EL (cell line): ENCODE data around the gene NAPSA.
"Not testable (repeated sequence)": the region's sequence is repeated elsewhere in the genome, so short reads cannot be mapped to it uniquely, and the experiment has no call there.

ENCODE experiments used
- DNase-seq: peaks from one replicate; pipeline ENCODE4 v3.0.0-alpha.2; 2016

NAPSA gene

DNA sequence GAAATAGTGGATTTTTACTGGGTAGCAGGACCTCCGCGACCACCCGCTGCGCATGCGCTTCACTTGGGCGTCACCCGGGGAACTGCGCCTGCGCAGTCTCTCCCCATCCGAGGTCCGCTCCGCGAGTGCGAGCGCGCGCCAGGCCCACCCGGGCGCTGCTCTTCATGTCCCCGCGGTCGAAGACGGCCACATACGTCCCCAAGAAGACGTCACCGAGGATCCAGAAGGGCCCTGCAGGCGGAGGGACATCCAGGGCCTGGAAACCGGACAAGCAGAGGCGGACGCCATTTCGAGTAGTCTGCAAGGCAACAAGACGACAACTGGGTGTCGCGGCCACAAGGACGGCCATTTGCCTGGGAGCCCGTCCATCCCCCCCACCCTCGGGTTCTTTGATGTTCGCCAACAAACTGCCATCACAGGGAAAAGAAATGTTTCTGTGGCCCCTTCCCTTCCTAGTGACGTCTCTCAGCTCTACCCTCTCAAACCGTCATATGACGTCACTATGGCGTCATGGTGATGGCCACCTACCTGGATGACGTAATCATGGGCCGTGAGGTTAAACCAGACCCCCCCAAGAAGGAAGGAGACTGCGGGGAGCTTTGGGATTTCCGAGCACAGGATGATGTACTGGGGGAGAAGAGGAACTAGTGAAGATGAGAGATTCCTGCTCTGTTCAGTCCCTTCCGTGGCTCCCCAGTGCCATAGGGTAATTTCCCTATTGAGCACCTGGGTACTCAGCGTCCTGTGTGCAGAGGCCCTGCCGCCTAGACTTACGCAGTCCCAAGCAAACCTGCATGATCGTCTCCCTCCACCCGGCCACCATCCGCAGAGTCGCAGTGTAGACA lies 6.7 kb downstream of the NAPSA start:
- peak; percentile 14 for DNase-seq

DNA sequence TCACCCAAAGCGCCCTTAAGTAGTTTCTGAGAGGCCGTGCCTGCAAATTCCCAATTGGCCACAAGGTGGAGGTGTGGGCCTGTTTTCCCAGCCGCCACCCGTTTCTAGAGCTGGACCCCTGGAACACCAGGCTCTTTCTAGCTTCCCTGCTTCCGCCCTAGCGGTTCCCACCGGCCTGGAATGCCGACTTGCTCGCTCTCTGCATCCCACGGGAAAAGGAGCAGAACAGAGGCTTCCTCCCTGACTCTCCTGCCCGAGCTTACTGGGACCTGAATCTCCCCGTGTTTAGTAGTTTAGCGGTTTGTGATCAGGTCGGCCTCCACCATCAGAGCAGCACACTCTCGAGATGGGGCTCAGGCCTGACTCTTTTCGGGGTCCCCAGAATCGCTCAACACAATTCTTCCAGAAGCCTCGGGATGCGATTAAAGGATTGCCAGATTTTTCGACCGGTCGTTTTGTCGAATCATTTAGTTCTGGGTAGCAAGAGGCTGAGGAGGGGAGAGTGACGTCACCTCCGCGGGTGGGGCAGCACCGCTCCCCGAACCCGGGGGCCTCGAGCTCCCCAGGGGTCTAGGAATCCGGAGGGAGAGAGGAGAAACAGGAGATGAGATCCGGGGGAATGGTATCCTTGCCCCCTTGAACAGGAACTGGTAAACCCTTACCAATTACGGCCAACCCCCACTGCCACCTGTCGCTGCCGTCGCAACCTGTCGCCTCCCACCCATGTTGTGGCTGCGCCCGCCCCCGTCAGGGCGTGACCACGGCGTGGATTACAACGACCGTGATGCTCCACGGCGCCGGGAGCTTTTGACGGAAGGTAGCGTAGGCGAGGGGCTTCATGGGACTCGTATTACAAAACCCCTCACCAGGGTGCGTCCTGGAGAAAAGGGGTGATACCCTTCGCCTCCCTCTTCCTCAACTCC lies 8.0 kb downstream of the NAPSA start:
- peak; percentile 68 for DNase-seq

DNA sequence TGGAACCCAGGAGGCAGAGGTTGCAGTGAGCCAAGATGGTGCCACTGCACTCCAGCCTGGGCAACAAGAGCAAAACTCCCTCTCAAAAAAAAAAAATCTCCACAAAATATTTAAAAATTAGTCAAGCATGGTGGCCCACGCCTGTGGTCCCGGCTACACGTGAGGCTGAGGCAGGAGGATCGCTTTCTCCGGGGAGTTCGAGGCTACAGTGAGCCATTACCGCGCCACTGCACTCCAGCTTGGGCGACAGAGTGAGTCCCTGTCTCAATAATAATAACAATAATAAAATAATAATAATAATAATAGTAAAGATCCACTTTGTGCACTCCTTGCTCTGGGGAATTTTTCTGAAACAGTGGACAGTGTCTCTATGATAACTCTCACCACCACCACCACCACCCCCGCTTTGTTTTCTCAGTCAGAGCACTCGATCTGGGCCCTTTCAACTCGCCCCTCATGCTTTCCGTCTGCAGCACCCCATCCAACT lies 8.7 kb downstream of the NAPSA start:
- no peak for DNase-seq

DNA sequence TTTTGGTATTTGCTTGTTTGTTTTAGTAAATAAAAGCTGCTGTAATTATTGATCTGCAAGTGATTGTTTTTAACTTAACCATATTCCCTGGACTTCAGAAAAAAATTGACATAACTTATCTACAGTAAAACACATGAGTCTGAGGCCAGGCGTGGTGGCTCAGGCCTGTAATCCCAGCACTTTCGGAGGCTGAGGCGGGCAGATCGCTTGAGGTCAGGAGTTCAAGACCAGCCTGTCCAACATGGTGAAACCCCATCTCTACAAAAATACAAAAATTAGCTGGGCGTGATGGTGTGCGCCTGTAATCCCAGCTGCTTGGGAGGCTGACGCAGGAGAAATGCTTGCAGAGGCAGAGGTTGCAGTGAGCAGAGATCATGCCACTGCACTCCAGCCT lies 12.0 kb downstream of the NAPSA start:
- not testable (repeated sequence) for DNase-seq

DNA sequence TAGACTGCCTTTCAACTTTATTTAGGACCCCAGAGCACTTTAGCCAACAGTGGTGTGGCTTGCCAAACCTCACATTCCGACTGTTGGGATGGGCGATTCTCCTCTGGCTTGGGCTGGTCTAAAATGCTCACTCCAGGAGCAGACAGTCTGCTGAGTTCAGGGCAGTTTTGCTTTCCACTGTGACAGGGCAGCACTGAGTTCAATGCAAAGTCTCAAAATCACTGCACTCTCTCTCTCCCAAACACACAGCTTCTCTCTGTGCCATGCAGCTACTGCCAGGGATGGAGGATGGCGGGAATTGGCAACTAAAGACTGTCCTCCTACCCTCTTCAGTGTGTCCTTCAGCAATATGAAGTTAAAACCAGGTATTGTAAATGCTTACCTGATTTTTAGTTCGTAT lies 13.2 kb downstream of the NAPSA start:
- DNase-seq, result no peak

DNA sequence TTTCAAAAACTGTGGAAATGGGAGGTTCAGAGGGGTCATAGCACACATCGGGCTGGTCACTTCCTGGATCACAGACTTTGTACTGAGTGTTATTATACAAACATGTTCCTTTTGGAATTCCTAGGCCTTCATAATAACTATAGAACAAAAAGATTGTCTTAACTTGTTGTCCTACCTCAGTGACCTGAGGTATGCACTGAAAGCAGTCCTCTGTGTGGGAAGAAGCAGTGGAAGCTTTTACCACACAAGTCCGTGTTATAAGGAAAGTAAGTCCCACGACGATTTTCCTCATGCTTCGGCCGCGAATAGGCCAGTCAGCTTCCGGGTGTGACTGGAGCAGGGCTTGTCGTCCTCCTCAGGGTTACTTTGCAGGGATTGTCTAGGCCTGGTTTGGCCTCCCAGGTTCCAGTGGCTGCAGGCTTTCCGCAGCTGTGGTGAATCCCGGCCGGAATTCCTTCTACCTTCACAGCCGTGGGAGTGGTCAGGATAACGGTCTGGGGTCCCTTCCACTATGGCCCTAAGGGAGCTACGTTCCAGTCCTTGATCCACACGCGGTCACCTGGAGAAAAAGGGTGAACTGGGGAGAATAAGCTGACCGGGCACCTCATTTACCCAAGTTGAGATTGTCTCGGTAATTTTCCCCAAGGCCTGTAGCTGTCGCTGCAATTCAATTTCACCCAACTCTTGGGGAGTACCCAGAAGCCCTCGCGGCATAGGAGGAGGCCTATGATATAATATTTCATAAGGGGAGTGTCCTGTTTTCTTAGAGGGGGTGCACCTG lies 16.0 kb downstream of the NAPSA start:
- no peak for DNase-seq

DNA sequence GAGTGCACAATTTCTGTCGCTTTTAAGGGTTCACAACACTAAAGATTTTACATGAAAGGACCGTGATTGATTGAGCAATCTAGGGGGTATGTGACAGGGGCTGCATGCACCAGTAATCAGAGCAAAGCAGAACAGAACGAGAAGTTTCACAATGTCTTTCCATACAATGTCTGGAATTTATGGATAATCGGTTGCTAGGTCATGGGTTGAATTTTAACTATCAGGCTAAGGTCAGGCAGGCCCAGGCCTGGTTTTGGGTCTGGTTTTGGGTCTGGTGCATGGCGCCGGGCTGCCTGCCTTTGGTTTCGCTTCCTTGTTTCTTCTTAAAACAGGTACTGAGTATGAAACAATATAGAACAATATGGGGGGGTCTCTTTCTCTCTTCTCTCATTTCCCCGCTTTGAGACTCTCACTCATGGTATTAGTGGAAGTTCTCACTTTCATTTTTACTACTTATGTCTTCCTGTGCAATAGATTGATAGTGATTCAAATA lies 18.3 kb downstream of the NAPSA start:
- not testable (repeated sequence) for DNase-seq

DNA sequence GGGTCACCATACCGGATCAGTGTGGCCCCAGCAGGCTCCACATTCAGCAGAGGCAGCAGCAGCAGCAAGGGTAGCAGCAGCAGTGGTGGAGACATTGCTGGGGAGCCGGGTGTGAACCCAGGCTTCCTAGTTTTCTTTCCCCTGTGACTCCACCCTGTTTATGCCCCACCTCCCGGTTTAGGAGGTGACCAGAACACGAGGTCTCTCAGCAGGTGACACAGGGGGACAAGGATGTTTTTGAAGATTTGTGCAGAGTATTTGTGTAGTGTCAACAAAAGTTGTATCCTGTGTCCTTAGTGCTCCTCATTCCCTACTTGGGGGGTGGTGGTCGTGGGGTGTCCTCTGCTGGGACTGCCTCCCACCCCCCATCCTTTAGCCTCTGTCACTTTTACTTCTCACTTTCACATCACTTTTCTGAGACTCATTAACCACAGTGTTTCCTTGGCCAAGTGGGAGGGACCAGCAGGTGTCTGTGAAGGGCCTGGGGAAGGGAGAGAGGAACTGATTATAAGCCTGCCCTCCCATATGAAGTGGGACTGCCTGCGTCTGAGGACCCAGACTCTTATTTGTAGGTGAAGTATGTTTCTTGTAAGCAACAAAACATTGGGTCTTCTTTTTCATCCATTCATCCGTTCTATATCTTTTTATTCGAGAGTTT lies 20.6 kb downstream of the NAPSA start:
- no peak for DNase-seq

DNA sequence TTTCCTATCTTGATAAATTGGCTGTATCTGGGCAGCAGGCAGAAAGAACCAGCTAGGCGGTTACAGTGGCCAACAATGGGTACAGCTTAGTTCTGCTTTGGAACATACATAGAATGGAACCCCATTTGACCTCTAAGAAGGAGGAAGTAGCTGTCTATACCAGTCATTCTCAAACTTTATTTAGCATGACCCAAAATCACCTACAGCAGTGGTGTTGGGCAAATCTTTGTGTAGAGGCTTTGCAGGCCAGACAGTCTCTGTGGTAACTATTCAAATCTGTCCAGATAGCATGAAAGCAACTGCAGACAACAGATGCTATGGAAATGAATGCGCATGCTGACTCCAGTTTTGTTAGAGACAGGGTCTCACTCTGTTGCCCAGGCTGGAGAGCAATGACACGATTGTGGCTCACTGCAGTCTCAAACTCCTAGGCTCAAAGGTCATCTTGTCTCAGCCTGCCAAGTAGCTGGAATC lies 24.3 kb downstream of the NAPSA start:
- no peak for DNase-seq

DNA sequence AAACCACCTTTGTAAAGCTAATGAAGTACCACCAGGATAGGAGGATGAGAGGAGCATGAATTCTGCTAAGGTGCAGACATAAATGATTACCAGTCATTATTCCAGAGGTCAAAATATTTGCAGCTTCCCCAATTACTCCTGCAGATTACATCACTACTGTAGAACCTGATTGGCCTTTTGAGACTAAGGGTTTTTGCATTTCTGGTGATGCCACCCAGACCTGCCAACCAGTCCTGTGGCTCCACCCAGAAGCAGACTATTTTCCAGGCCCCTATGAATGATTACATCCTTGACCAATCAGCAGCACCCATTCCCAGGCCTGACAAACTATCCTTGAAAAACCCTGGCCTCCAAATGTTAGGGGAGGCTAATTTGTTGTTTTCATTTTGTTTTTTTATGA lies 25.1 kb downstream of the NAPSA start:
- no peak for DNase-seq

DNA sequence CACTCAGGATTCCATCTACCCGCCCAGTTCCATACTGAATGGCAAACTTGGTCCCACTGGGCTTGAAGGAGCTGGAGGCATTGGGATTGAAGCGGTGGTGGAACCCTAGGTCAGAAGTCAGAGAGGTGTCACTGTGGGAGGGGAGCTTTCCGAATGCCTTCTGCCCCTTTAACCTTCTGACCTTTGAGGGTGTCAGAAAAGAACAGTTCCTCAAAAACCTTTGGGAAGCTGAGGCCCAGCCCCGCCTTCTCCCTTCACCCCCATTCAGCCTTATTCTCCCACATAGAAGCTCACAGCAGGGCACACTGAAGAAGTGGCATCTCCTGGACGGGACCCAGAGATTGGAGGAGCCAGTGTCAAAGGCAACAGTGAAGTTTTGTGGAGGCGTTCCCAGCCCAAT lies 28.4 kb downstream of the NAPSA start:
- not testable (repeated sequence) for DNase-seq

DNA sequence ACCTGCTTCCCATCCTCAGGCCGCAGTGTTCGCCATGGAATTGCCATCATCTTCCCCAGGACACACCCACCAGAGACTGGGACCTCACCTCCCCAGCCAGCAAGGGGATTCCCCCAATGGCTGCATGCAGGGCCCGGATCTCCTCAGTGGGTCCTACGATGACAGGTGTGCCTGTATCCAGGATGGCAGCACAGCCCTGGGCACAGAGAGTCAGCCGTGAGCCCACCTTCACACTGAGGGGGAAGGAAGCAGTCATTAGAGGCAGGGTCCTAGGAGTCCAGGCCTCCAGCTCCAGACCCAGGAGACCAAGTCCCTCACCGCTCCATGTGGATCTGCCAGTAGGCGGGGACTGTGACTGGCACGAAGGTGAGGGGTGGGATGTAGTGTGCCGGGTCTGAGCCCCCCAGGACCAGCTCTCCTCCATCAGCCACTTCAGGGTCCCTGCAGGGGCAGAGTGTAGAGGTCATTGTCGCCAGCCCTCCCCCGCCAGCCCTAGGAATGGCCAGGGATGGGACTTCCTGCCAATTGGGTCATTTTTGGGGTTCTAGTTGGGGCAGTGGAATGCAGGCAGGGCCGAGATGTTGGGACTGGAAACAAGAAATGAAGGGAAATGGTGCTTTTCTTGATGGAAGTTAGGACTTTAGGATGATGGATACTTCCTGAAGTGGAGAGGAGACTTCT lies 30.6 kb downstream of the NAPSA start:
- DNase-seq, result no peak

DNA sequence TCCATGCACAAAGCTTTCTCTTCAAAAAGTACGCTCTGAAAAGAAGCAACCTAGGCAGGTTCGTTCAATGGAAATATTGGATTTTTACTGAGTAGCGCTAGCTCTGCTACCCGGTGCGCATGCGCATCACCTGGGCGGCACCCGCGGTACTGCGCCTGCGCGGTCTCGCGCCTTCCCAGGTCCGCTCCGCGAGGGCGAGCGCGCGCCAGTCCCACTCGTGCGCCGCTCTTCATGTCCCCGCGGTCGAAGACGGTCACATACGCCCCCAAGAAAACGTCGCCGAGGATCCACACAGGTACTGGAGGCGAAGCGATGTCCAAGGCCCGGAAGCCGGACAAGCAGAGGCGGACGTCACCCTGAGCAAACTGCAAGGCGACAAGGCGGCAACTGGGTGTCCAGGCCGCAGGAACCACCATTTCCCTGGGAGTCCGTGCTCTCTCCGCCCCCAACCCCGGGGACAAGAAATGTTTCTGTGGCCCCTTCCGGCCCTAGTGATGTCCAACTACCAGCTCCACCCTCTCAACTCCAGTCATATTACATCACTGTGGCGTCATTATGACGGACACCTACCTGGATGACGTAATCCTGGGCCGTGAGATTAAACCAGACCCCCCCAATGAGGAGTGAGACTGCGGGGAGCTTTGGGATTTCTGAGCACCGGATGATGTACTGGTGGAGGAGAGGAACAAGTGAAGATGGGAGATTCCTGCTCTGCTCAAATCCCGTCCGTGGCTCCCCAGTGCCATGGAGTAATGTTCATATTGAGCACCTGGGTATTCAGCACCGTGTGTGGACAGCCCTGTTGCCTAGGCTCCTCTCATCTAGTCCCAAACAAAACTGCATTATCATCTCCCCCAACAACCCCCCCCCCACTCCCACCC lies 31.5 kb downstream of the NAPSA start:
- DNase-seq, result no peak

DNA sequence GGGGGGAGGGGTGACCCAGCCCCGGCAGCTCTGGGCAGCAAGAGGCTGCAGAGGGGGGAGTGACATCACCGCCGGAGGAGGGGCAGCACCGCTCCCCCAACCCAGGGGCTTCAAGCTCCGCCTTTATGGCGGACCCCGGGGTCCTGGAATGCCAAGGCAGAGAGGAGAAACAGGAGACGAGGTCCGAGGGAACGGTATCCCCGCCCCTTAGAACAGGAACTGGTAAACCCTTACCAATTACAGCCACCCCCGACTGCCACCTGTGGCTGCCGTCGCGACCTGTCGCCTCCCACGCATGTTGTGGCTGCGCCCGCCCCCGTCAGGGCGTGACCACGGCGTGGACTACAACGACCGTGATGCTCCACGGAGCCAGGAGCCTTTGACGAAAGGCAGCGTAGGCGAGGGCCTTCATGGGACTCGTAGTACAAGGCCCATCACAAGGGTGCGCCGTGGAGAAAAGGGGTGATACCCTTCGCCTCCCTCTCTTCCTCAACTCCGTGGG lies 32.2 kb downstream of the NAPSA start:
- DNase-seq, result peak; percentile 64

DNA sequence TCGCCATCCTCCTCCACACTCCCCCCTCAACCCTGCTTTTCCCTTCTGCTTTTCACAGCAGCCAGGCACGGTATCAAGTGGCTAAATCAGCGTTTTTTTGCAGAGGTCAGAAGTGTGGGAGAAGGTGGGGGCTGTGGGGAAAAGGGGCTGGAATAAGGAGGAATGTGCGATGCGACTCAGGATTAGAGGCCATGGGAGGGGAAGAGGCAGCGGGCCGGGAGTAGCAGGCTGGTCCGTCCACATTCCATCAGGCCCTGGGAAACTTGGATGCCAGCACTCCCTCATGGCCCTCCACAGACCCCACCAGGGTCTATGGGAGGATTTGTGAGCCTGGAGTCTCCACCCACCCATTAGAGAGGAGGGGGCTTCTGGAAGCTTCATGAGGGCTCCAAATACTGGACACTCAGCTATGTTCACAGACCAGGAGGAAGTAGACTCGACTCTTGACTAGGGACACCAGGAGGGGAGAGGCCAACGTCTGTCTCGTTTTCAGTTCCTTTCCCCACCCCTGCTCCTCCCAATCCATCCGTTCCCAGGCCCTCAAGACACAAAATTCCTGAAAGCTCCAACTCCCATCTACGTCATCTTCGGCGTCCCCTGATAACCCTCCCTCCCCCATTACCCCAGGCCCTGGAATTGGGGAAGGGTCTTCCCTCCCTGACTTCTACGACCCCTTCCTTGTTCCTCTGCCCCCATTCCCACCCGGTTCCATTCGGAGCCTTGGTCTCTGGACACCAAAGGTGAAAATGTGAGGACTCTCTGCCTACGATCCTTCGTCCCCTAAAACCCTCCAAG lies 33.0 kb downstream of the NAPSA start:
- DNase-seq, result no peak

DNA sequence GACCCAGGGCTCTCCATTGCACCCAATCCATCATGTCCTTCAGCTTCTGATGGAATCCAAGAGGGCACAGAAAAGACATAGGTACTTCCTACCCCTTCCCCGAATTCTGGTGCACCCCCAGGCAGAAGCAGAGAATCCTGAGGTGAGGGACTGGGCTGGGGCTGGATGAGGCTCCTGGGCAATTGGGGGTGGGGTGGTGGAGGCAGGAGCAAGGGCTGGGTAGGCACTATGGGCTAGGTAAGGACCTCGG lies 33.5 kb downstream of the NAPSA start:
- no peak for DNase-seq

DNA sequence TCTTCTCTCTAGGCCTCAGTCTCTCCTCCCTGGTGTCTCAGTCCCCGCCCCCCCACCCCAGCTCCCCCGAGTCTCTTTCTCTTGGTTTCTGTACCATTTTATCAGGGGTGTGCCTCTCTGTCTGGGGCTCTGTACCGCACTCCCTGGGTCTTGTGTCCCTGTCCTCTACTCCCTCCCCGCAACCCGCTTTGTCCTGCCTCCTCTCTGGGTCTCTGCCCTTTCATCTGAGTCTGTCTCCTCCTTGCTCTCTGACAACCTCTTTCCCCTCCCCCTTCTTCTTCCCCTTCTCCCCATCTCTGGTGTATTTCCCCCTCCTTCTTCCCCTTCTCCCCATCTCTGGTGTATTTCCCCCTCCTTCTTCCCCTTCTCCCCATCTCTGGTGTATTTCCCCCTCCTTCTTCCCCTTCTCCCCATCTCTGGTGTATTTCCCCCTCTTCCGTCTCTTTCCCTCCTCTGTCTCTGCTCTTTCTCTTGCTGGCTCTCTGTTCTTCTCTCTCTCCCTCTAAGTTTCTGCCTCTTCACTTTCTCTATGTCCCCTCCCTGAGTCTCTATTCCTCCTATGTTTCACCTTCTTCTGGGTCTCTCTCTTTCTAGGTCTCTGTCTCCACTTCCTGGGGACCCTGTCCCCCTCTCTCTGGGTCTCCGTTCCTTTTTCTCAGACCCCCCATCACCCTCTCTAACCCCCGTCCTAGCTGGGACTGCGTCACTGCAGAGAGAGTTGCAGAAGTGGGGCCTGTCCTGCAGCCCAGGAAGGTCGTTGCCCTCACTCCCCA lies 34.0 kb downstream of the NAPSA start:
- no peak for DNase-seq

DNA sequence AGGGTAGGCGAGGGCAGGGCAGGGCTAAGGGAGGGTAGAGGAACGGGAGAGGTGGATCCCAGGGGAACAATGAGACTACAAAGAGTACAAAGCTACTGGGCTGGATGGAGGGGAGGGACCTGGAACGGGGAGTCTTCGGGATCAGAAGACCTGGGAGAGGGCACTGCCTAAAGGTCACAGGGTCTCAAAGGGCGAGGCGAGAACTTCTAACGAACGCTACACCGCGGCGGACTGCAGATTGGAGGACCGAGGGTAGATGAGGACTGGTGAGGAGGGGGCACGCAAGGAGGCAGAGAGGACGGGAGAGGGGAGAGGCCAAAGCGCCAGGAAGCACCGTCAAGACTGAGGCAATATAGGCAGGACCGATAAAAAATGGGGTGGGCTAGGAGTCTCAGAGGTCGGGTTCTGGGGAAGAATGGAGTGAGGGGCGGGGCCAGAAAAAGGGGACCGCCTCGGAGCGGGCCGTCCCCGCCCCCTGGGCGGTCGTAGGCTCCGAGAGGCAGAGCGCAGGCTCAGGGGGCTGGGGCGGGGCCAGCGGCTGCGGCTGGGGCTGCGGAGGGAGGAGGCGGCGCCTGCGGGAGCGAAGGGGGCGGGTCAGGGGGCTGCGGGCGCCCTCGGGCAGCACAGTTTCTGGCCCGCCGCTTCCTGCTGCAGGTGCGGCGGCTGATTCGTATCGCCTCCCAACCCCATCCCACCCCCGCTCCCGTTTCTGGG lies 34.9 kb downstream of the NAPSA start:
- DNase-seq, result peak; percentile 17
